Left colon (tissue), 2 donors: ENCODE data around the gene NEDD9. TPM values are rescaled to one million over a fixed set of nuclear protein-coding genes. Genes with fewer than 3 reads are reported as not detected.

Source experiments
- ATAC-seq: fragments of 200-7000 bp; cut with Tn5 transposase; one replicate; pipeline ENCODE4 v1.9.1; 2020; ENCODE audit warnings: mild to moderate bottlenecking, moderate library complexity
- DNase-seq, 2 donors: peaks; one replicate each; pipeline ENCODE4 v3.0.0-alpha.2; 2020
- intact Hi-C, 2 donors: fragments of 100-400 bp; cut with DNase I in 1 of 2; cut with micrococcal nuclease in 1 of 2; formaldehyde crosslinking; loops; one replicate each; pipeline versions ENCODE4 v1.11.2 to v1.14.0; 2022; cut with DNase I, micrococcal nuclease
- total RNA-seq, 2 donors: library from RNA; stranded (reverse); fragmentation: NEBNext Ultra II Directional; extraction: Animal tissue kit (Norgen Biotek cat#: 25700); gene quantifications; one replicate each; pipeline ENCODE4 v1.2.1, GENCODE V29; 2021
- donor health status: DM: no; HTN: no; CAD: no.
- donor health status: DM: yes; HTN: yes; CAD: no.

Gene NEDD9
- total RNA-seq, 2 donors from 2014 or later, result 58.9 to 84.8 TPM

- ATAC-seq, result no peak
- no peak for DNase-seq
- intact Hi-C loops, result no loop called here
Observed at GRCh38 chr6:11194356-11195218, 37.9 kb downstream of the NEDD9 start.

DNA sequence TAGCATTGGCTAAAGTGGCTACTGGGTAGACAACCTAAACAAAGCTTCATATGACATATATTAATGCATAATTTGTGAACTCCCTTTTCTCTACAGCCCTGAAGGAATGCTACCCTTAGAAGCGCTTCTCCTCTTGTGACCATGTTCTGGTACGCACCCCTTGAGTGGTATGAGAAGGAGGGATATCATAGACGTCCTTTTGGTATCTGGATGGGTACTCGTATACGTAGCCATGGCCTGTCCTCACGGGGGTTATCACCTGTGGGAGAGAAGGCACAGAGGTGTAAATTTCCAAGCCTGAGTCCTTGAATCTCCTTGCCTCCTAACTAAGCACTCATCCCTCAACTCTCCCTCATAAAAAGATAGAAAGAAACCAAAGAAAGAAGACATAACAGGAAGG is 39.0 kb downstream of the NEDD9 start:
- ATAC-seq, result no peak
- intact Hi-C loops, result no loop called here
- no peak for DNase-seq

DNA sequence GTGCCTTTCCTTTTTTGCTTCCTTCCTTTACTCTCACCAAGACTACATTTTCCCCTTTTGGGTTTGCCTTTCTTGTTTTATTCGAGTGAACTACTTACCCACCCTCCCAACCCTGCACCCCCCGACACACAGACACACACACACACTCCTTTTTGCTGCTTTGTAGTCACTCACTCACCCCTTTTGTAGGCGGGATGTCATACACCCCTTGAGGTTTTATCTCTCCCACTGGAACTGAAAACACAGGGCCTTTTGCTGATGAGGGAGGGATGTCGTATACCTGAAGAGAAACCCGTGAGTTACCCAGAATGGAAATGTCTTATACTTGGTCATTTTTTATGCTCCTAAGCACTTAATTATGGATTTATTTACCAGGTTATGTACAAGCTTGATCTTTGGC is 40.3 kb downstream of the NEDD9 start:
- no peak for ATAC-seq
- no peak for DNase-seq
- intact Hi-C loops, result no loop called here

GRCh38 chr6:11190625-11191245 is 41.7 kb downstream of the NEDD9 start:
- DNase-seq (no peak), ATAC-seq (no peak)
- intact Hi-C loops, result no loop called here

- intact Hi-C loops, result no loop called here
- no peak for DNase-seq
- ATAC-seq, result no peak
Observed at GRCh38 chr6:11189865-11190624, 42.4 kb downstream of the NEDD9 start.

DNA sequence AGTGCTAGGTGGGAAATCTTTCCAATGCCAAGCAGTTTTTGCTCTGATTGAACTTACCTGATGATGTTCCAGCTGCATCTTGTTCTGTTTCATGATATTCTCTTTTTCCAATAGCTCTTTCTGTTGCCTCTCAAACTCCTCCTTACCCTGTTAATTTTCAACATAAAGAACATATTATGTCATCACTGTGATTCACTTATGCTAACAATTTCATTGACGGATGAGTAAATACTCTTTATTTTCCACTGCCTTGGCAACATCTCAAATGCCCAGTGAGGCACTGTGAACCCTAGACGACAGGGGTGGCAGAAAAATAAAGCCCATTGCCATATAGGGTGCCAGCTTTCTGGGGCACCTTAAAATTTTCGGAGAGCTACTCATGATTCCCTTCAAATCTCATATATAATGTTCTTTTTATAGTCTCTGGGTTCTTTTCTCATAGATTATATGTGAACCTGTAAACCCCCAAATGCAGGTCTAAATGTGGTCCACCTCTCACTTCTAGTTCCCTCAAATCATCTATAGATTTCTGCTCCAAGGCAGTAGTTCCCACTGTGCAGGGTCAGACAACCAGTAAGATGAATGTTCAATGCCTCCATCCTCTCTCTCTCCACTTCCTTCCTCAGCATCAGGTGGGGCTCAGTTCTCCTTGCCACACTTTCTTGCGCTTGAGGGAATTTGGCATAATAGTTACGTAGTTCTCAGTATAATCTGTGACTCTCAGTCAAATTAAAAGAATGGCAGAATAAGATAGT is 44.1 kb downstream of the NEDD9 start:
- ATAC-seq (peak; percentile 88), DNase-seq (peak in 1 of 2 donors; percentile 53)
- intact Hi-C loops, result no loop called here

- DNase-seq, result no peak
- ATAC-seq, result no peak
- intact Hi-C loops, result no loop called here
Observed at GRCh38 chr6:11187301-11187700, 45.2 kb downstream of the NEDD9 start.

- no peak for ATAC-seq
- intact Hi-C loops, result no loop called here
- DNase-seq, result no peak
Observed at GRCh38 chr6:11185204-11185842, 47.1 kb downstream of the NEDD9 start.

GRCh38 chr6:11183761-11184362 is 48.6 kb downstream of the NEDD9 start:
- DNase-seq (no peak), ATAC-seq (no peak)
- intact Hi-C loops, result no loop called here

GRCh38 chr6:11181478-11182136 is 50.9 kb downstream of the NEDD9 start:
- DNase-seq, result no peak
- peak; percentile 6 for ATAC-seq
- intact Hi-C loops, result no loop called here

DNA sequence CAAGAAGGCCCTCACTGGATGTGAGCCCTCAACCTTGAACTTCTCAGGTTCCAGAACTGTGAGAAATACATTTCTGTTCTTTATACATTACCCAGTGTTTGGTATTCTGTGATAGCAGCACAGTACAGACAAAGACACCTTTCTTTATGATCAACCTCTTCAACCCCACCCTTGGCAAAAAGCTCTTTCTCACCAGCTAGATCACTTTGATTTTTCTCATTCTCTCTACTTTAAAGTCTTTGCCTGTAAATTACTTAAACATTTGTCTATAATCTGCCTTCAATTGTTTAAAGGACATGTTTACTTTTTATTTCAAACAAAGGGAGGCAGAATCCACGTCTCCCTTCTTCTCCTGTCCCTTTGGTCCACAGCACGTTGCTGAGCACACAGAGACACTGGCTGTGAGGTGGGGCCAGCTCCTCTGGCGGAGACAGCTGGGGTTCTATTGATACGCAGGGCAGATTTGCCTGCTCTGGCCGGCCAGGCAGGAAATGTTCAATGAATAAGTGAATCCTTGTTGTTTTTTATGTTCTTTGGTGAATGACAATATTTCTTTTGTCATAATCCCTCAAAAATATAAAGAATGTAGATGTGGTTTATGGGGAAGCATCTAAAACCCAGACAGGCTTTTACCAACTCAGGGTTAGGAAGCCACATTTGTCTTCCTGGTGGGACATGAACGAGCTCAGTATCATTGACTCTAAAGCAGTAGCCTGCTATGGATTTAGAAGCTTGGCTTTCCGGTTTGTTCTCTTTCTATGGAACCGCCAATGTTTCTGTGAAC is 52.9 kb downstream of the NEDD9 start:
- ATAC-seq (no peak), DNase-seq (no peak)
- intact Hi-C loops, result no loop called here

DNA sequence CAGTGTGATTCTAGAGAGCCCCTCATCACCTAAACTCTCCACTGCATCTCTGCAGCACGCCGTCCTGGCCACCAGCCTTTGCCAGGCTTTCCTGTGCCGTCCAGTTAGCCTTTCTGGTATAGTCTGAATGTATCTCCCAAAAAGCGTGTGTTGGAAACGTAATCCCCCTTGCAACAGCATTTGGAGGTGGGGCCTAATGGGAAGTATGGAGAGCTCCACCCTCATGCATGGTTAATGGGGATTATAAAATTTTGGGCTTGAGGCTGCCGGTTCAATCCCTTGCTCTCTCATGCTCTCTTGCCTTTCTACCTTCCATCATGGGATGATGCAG is 53.4 kb downstream of the NEDD9 start:
- DNase-seq (no peak), ATAC-seq (no peak)
- intact Hi-C loops, result no loop called here

GRCh38 chr6:11177271-11177670 is 55.2 kb downstream of the NEDD9 start:
- DNase-seq (no peak), ATAC-seq (no peak)
- intact Hi-C loops, result no loop called here

DNA sequence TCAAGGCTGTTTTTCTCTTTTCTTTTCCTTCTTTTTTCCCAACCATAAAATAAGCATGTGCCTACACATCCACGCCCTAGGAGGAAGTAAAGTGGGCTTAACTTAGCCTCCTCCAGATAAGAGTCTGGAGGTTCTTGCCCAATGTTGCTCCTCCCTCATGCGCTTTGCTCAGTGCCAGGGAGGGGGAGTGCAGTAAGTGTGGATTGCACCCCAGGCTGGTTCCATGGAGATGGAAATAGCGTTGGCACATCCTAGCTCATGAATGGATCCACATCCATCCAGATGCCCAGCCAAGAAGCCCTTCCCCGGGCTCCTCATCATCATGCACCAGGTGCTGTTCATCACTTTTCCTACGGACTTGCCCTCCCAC is 58.2 kb downstream of the NEDD9 start:
- intact Hi-C loops, result no loop called here
- ATAC-seq (peak; percentile 96), DNase-seq (peak; percentile 32 to 48)

- peak; percentile 47 to 80 for DNase-seq
- intact Hi-C loops, result loop anchor here in 1 of 2 donors (1.0 kb wide), 1 partner anchor 324 kb away; no protein-coding TSS in a partner anchor
- ATAC-seq, result peak; percentile 24
Observed at GRCh38 chr6:11172501-11173327, 59.8 kb downstream of the NEDD9 start.

DNA sequence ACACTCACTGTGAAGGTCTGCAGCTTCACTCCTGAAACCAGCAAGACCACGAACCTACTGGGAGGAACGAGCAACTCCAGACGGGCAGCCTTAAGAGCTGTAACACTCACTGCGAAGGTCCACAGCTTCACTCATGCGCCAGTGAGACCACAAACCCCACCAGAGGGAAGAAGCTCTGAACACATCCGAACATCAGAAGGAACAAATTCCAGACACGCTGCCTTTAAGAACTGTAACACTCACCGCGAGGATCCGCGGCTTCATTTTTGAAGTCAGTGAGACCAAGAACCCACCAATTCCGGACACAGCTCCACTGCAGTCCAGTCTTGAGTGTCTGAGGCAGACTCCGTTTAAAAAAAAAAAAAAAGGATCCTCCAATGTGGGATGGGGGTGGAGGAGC is 60.5 kb downstream of the NEDD9 start:
- no peak for ATAC-seq
- DNase-seq, result no peak
- intact Hi-C loops, result loop anchor here in 1 of 2 donors (1.0 kb wide), 1 partner anchor 324 kb away; no protein-coding TSS in a partner anchor
